HG02759 (cell line): ENCODE results near the gene NET1.

Experiments used
- ATAC-seq: cut with Tn5 transposase; IDR thresholded peaks from one replicate; pipeline ENCODE4 v1.9.1; 2021; ENCODE audit warnings: mild to moderate bottlenecking, moderate library complexity; ENCODE audit not compliant: unreplicated experiment

Gene NET1

DNA sequence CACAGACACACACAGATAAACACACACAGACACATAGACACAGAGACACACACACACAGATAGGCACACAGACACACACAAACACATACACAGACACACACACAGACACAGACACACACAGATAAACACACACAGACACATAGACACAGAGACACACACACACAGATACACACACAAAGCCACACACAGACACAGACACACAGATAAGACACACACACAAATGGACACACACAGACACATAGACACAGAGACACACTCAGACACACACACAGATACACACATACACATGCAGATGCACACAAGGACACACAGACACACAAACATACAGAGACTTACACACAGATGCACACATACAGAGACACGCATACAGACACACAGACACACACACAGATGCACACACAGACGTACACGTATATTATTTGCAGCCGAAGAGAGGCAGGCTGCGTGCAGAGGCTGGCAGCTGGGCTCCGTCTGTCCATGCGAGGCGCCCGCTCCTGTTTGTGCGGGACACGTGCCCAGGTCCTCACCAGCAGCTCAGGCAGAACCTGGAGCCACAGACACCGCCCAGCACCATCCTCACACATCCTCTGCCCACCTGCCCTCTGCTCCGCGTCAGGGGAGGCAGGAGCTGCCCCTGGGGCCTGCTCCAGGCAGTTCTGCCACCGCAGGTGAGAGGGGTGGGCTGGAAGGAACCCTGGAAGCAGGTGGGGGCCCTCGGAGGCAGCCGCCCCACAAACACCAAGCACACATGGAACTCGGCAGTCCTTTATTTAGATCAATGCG is 85.8 kb downstream of the NET1 start:
- ATAC-seq: no peak

DNA sequence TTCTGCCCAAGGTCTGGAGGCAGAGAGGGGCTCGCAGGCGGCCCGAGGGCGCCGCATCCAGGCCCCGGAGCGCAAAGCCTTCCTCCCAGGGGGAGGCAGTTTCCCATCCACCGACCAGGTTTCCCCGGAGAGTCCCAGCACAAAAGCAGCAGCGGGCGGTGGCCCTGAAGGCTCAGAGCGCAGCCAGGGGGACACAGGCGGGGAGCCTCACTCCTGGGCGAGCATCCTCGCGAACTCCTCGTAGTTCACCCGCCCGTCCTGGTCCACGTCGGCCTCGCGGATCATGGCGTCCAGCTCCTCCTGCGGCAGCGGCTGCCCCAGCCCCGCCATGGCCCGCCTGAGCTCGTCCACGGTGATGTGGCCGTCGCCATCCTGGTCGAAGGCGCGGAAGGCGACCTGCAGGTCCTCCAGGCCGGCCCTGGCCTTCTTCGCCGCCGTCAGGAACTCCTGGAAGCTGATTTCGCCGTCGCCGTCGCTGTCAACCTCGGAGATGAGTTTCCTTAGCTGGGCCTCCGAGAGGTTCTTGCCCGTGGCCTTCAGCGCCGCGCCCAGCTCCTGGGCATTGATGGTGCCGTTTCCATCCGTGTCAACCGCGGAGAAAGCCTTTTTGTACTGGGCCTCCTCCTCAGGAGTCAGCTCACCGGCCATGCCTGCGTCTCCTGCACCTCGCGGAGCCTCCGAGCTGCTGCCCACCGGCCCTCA is 86.6 kb downstream of the NET1 start:
- no peak for ATAC-seq

DNA sequence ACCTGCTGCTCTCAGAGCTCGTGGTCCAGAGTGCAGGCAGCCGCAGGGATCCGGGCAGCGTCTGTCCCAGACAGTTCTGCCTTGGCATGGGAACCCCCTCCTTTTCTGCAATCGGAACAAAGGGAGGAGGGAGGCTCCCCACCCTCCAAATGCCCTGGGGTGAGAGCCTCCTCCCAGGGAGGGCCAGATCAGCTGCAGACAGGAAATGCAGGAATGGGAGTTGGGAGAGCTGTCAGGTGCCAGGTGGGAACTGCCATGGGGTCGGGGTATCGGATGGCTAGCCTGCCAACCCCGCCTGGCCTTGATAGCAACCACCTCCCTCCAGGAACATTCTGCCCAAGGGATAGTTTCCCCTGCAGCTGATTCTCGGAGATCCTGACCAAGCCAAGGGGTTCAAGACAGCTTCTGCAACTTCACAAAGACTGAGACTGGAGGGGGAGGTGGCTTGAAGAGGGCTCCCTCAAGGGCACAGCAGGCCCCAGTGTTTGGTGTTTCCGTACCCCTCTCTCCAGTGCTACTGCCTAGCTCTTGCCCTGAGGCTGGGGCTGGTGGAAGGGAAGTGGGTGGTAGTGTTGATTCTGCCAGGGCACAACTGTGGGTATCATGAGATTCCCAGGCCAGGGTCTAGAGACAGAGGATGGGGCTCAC is 87.3 kb downstream of the NET1 start, which contains the start of gene CALML5:
CALML5 (minus strand) TSS at position 78 of the 648 bp plus-strand sequence. CDS start 132 bp downstream, outside the sequence.
- ATAC-seq: no peak

DNA sequence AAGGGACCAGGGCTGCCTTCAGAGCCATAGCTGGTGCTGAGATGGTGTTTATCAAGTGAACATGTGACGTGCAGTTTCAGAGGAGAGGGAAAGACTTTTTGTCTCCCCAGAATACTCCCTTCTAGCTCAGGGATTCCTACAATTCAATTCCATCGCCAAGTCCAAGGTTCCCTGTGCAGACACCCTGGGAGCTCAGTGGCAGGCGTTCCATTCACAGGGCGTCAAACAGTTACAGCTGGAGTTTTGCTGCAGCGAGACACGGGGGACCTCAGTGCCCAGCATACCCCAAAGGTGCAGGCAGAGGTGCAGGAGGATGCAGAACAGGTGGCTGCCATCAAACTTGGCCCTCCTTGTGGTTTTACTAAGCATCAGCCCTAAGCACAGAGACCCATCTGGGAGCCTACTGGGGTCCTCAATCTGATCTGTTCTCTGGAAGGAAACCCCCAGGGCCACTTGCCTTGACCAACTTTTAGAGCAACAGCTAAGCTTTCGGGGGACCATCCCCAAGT is 87.9 kb downstream of the NET1 start:
- ATAC-seq: no peak

DNA sequence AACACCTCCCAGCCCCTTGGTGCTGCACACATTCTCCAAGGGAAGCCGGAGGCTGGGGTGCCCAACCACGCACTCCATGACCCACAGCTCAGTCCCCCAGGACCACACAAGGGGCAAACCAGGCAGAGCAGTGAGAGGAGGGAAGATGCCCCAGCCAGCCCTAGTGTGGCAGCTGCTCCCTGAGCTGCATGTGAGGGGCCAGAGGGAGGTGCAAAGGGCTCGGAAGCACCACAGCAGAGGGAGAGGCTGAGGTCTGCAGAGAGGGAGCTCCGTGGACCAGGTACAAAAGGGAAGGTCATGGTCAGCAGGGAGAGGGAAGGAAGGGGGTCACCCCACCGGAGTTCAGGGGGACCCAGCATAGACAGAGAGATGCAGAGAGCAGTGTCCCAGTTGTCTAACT is 88.6 kb downstream of the NET1 start:
- no peak for ATAC-seq

DNA sequence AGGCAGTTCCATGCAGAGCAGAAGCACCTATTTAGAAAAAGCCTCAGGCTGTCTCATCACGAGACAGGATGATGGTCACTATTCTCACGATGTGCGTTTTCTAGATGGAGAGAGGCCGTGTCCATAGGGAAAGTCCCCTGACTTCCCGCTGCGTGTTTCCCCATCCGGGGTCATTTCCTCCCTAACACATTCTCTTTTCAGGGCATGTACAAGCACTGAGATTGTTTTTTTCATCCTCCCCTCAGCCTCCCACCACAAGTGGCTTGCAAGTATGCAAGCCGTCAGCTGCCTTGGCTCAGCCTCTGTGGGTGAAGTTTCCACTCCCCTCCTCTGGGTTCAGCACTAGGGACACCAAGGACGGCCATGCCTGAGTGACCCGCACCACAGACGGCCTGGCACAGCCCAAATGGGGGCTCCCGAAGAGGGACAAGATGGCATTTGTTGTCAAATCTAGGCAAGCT is 89.7 kb downstream of the NET1 start:
- no peak for ATAC-seq

DNA sequence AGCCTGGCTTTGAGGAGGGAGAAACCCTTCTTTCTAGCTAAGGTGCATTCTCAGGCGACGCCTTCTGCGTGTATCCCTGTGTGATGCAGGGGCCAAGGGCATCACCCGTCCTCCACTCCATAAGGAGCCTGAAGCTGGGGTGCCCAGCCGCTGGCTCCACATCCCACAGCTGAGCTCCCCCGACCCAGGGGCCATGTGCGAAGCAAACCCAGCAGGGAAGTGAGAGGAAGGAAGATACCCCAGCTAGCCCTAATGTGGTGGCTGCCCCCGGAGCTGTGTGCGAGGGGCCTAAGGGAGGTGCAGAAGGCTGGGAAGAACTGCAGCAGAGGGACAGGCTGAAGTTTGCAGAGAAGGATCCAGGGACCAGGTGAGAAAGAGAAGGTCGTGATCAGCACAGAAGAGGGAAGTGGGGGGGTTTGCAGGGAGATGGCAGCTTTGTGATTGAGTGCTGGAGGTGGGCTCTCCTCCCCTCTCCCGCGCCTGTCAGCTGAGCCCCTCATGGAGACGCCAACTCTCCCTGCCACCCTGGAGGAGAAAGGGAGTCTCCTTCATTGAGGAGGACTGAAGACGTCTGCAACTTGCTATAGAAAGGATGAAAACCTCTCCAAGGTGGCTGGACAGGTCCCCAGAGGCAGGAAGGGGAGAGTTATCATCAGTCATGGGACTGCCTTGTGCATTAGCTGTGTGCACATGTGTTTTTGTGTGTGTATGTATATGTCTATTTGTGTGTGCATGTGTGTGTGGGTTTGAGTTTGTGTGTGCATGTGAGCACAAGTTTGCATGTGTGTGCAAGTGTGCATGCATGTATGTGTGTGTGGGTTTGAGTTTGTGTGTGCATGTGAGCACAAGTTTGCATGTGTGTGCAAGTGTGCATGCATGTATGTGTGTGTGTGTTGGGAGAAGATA is 90.5 kb downstream of the NET1 start:
- no peak for ATAC-seq

DNA sequence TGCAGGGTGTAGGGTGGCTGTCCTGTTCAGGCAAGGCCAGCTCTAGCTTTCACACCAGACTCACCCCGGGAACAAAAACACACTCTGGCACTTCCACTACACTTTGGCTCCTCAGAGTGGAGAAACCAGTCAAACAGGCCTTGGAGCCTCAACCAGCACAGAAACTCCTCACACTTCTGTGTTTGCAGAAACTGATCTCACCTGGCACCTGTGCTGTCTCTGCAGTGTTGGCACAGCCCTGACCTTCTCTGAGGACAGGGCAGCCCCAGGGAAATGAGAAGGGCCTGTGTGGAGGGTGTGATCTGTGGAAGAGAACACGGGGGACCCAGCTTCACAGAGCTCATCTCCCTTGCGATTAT is 91.1 kb downstream of the NET1 start:
- ATAC-seq: no peak

DNA sequence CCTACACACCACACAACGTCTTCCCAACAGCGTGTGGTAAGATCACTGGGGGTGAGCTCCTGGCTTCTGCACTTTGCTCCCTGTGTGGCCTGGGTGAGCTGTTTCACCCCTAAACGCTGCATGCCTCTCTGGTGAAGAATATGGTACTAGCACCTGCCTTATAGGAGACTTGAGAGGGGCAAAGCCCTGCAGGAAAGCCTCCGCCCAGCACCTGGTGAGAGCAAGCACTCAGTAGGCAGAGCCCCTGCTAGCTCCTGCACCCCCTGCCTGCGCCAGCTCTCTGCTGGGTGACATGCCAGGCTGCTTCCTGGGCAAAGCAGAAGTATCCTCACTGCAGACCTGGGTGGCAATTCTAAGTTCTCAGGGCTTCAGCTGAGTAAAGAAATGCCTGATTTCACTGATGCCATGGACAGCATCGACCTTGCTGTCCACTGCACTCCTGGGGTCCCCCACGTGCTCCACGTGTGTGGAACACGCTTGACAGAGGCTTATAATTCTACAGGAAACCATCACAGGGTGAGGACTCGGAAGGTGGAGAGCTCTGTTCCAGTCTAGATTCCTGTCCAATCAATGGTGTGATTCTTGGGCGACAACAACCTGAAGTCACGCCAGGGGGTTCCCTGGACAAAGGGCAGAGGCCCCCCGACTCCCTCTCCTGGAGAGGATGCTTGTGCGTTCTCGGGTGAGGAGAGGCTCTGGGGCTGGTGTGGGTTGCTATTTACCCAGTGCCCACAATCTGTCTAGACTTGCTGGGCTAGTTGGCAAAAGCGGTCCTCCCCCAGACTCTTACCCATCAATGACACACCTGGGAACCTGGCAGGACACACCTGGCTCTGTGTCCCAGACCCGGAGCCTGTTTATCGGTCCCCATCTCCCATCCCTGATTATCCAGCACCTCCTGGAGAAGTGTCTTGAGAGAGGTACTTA is 92.1 kb downstream of the NET1 start:
- no peak for ATAC-seq

DNA sequence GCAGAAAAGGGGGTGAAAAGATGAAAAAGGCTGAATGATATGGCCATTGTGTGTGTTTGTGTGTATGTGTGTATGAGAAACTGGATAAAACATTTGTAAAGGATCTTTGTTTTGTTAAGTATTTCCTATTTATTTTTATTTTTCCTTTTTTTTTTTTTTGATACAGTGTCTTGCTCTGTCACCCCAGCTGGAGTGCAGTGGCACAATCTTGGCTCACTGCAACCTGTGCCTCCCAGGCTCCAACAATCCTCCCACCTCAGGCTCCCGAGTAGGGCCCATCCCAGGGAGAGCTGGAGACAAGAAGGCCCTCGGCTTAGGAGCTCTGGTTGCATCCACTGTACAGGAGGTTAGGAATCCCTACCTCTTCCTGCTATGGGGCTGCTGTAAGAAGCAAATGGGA is 93.9 kb downstream of the NET1 start:
- ATAC-seq: no peak

DNA sequence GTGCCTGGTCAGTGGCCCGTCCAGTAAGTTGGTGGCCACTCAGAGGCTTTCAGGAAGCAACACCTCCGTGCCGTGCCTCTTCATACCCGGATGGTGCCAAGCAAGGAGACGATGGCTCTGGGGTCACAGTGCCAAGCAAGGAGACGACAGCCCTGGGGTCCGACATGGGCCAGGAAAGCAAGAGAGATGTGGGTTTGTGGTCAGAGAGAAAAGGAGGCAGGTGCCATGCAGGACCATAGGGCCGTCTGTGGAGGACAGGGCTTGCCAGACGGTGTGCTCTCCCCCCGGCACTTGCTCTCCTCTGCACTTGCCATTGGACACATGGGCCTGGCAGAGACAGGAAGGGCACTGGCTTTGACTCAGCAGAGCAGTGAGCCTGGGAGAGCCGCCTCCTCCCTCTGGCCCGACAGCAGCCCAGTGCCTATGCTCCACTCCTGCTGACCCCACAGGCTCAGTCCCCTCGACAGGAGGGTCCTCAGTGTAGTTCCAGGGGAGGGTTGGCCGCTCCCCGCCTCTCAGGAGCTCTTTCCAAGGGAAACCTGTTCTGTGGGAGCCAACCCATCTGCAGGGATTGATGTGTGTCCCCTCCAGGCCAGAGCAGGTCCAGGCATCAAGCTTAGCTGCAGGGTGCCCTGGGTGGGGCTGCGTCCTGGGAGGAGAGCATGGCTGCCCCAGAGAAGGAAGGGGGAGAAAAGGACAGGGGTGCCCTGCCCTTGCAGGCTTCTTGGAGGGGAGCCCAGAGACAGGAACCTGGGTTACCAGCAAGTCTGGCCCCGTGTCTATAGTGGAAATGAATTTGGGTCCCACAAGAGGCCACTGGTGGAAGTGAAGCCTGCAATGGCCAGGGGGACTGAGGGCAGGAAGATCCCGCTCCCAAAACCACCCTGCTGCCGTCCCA is 94.6 kb downstream of the NET1 start:
- no peak for ATAC-seq

DNA sequence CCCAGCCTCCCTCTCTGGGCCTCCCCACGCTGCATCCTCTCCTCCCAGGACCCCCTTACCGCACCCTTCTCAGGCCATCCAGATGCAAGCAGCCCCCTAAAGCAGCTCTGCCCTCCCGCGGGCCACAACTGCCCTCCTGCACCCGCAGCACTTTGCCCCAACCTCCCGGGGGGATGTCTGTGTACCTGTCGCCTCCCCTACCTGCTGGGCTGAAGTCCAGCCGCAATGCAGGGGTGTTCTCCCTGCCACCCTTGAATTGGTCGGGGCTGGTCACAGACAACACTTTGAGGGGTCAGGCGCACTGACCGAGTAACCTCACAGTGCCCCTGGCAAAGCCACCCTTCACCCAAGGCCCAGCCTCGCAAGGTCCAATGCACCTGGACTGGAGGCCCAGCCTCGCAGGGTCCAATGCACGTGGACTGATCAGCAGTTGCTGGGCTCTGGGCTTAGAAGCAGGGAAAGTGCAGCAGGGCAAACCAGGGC is 95.3 kb downstream of the NET1 start:
- ATAC-seq: no peak

DNA sequence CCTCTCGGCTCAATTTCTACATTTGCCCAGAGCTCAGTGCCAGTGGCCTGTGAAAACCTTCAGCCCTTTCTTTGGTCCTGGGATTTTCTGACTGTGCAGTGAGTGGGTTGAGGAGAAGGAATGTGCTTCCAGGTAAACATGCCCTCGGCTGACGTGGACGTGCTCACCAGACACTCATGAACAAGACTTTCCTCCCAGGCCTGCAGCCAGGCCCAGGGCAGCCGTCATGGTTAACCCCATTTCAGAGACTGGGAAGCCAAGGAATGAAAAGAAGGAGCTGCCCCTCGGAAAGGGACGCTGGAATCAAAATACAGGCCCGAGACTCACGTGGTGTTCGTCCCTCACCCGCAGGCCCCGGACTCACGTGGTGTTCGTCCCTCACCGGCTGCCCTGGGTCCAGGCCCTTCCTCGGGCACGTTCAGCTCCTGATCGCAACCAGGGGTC is 95.8 kb downstream of the NET1 start:
- ATAC-seq: no peak
